GM18868 (cell line): ENCODE results near the gene TEC.
A peak's percentile ranks its signal among the peaks of the same experiment; 100 is the strongest.

Source experiments
- ATAC-seq: cut with Tn5 transposase; IDR thresholded peaks from one replicate; pipeline ENCODE4 v1.9.1; 2021; ENCODE audit warnings: mild to moderate bottlenecking, moderate library complexity; ENCODE audit not compliant: unreplicated experiment

TEC gene

DNA sequence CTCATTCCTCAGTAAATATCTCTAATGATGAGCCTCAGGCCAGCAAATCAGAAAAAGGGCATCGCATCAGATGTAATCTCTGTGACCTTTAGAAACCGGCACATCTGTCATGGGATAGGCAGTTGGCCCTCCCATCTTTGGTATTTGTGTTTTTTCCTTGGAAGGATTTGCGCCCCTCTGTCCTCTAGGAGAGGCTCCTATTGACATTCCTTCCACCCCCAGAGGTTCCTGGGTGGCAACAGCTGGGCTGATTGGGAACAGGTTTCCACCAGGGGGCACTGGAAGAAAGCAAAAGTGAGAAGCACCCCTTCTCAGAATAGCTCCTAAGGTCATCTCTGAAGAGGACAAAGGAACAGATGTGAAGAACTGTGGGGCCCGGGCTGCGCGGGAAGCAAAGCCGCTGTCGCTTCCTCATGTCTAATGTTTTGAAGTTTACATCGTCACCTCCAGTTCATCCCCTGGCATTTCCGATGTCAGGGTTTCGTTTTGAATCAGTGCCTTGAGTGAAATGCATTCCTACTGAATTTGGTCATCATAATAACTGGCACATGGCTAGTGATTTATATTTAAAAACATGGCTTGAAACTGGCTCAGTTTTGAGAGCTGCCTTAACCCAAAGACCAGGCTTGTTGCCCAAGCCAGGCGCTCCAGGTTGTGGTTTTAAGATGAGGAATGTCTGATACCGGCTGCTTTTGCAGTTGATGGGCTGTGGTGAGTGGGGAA is 141.8 kb downstream of the TEC start:
- ATAC-seq, result peak; percentile 92

DNA sequence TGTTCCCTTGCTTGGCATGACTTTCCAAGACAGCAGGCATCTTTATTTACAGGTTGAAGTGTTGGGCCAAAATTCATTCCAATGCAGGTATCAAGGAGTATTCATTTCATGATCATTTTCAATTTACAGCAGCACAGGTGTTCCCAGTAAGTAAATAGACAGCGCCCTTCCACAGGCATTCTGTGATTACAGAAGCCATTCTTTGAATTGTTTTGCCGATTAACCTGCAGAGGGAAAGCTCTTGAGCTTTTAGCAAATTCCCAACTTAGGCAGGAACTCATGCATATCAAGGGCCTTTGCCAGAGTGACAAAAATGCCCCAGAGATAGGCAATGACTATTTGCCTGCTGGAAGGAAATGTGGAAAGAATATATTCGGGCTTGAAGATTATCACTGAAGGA is 142.4 kb downstream of the TEC start:
- ATAC-seq, result no peak

DNA sequence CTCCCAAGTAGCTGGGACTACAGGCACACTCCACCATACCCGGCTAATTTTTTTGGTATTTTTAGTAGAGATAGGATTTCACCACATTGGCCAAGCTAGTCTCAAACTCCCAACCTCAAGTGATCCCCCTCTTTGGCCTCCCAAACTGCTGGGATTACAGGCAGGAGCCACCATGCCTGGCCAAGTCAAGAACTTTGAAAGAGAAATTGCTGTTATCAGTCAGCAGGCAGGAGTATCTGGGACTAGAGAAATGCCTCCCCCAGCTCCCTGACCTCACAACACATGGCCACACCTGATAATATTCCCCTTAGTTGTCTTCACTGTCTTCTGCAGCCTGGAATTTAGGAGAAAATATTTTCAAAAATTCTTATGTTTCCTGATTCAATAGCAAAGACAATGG is 143.0 kb downstream of the TEC start:
- ATAC-seq, result no peak

DNA sequence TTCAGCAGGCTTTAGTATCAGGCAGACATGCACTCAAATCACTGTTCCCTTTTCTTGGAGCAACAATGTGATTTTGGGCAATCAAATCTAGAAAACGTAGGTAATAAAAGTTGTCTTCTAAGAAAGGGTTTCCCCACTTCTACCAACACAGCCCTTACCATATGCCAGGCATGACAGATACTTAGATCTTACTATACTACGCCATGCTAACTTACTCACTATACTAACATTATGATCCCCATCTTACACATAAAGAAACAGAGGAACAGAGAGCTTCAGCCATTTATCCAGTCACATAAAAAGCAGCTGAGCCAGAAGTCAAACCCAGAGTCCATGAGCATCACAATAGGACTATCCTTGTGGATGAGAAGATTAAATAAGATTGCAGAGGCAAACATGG is 144.8 kb downstream of the TEC start:
- ATAC-seq, result no peak

DNA sequence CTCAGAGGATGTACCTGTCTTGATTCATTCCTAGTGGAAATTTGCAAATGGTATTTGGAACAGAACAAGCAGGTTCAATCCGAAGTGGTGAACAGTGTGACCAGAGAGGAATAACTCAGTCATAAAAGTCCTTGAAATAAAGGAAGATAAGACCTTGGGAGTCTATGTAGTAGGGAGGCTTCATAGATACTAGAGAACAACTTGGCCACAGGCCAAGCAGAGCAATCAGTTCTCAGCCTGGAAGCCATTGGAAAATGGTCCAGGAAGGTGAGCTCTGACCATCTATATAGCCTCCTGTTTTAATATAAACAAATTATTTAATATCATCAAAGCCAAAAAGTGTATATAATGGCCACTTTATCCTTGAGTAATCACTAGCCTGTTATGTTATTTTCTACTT is 146.9 kb downstream of the TEC start:
- ATAC-seq, result no peak

DNA sequence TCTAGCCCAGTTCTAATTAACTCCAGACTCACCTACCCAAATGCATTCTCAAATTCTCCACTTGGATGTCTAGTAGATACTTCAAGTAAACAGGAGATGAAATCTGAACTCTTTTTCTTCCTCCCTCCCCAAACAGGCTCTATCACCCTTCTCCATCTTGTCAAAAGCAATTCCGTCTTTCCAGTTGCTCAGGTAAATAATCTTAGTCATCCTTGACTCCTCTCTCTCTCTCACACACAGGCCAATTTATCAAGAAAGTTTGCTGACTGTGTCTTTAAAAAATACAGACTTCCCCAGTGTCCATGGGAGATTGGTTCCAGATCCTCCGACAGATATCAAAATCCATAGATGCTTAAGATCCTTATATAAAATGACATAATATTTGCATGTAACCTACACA is 148.5 kb downstream of the TEC start:
- ATAC-seq, result no peak

DNA sequence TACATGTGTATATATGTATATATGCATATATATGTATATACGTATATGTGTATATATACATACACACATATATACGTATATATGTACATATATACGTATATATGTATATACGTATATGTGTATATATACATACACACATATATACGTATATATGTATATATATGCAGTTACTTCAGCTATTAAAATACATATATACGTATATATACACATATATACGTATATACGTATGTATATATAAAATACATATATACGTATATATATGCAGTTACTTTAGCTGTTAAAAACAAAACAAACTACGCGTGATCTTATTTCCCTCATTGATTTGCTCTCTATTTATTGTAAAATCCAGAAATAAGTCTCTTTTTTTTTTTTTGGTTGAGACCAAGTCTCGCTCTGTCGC is 149.5 kb downstream of the TEC start:
- ATAC-seq, result no peak

DNA sequence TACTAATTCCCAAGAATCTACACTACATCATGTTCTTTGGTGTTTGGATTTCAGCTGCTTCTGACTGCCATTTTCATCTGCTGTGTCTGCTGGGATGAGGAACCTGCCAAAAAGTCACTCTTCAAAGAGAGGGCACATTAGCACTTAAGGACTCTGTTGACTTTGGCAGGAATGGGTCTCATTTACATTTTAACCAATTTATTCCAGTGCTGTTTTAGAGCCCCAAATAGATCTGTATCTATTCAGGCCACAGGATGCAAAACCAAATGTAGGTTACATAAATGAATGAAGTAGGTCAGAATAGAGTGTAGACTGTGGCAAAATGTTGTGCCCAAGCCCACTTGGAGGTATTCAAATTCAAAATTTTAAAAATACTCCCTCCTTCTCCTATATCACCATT is 150.0 kb downstream of the TEC start:
- no peak for ATAC-seq

DNA sequence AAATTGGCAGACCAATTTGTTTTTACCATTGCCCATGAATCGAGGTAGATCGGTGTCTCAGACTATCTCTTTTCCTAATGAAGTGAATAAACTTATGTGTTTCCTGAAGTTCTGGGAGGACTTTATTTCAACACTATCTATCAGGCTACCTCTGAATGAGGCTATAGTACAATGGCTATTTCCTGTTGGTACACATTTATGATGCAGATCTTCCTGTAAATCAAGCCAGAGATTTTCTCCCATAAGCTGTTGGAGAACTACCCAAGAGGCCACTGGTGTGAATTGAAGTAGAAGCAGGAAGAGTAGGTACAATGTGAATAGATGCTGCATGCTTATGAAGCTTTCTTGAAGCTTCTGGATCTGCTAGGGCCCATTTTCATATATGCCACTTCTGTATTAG is 151.6 kb downstream of the TEC start:
- ATAC-seq, result no peak

DNA sequence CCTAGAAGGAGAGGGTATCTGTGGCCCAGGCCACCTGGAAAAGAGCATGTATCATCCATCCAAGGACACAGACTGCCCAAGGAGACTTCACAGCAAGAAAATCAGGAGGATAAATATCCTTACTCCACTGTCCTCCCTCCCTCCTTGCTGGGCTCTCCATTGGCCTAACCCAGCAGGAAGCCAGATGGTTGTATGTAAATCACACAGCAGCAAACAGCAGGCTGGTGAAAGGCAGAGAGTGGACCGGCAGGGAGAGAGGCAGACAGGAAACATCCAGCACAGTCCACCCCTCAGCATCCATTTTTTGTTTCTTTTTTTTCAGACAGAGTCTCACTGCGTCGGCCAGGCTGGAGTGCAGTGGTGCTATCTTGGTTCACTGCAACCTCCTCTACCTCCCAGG is 153.1 kb downstream of the TEC start:
- ATAC-seq, result no peak

DNA sequence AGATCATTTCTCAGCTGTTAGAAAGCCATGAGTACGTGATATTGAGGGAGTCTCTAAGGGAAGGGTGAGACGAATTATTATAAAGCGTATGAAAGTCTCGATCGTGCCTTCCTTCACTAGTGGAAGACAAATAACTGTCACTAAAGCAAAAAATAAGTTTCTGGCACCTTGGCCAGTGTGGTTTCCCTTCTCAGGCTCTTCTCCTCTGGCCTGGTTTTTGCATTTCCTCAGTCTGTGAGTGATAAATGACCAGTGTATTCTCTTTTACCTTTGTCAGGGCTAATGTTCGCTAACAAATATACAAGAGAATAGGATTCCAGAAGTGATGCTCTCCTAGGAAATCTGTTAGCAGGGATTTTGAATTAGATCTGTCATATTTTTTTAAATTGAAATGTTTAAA is 155.2 kb downstream of the TEC start:
- no peak for ATAC-seq

DNA sequence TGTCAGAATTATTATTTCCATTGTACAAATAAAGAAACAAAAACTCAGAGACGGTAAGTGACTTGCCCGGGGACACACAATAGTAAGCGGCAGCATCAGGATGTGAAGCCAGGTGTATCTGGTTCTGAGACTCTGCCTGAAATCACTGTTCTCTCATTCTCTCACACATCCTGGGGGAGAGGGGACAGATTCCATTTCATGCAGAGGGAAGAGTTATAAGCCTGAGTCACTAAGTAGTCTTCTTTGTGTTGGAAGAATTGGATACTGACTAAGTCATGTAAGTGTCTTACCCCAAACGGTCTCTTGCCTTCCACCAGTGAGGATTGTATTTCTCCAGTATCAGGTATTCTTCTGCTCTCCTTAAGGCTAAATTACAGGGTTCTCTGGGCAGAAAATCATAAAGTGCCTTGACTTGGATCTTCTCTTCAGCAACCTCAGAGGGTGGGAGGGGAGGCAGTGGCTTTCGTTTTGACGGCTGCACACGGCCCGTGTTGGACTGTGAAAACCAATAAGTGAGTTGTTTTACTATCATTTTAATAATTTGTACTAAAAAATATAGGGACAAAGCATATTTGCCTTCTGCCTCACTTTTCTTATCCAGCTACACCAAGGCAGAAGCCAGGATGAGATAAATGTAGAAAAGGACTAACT is 157.5 kb downstream of the TEC start:
- ATAC-seq, result no peak

DNA sequence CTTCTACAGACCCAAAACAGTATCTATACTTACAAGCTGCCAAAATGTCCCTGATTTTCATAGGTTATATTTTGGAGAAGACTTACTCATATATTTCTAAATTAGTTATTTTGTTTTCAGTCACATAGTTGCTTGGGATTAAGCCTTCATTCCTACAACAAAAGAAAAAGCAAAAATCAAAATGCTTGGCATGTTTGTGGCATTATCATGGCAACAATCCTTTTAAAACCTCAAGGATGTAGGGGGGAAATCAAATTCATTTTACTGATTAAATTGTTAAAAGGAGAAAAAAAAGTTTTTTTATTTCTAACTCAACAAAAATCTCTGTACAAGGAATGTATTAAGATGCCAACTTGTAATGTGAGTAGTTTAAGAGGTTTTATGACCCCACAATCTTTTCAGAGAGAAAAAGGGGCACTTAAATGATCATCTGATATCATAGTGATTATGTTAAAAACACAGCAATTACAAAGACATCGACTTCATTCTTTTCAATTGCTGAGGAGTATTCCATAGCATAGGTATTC is 159.1 kb downstream of the TEC start:
- no peak for ATAC-seq

DNA sequence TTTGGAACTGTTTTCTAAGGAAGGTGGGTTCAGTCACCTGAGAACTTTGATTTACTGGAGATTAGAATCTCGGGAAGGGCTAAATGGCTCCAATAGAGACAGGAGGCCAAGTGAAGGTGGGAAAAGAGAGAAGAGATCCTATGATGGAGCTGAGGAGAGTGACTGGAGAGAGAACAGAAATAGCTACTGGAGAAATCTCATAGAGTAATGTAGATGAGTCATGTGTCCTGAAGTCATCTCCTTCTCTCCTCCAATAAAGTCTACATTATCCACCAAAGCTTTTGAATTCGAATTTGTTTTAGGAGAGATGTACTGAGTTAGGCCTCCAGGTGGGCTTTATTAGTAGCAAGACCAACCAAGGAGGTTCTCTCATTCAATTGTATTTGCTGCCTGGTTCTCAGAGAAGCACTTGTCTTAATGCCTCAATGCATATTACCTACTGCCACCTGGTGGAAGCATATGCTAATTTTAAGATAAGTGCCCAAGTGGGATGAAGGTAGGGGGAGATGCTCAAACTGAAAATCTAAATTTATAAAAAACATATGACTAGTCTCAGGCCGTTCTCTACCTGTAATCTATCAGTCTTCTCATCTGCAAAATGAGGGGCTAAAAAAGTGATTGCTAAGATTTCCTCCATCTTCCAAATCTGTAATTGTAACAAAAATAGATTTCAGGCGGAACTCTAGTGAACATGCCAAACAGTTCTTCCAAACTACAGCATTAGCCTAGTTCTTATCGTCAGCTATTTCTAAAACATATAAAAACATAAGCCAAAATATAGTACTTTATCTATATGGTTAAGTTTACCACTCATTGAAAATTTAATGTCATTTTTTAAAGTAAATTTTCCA is 160.0 kb downstream of the TEC start:
- peak; percentile 88 for ATAC-seq

DNA sequence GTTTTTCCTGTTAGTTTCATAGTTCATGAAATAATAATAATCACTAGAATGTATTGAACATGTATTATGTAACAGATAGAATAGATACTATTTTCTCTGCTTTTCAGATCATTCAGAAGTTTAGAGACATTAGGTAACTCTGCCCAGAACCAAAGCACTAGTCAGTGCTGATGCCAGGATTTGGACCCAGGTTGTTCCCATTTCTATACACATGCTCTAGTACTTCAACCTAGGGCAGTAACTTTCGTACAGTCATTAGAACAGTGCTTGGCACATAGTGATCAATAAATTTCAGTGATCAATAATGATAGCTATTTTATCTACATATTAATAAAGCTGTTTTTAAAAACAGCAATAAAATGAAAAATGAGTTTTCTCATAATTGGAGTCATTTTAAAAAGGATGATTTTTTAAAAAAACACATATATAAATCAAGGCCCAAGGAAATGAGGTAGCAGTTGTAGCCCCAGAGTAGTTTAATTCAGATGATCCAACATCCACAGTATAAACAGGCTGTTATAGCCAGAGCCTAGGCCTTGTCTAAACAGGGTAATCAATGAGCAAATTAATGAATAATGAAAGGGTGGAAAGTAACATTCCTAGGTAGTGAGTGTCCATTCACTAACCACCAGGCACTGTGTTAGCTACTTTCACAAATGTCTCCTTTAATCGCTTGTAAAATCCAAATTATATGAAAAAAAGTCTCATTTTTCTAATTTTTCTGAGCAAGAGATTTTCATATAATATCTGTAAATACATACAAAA is 161.1 kb downstream of the TEC start:
- ATAC-seq, result no peak

DNA sequence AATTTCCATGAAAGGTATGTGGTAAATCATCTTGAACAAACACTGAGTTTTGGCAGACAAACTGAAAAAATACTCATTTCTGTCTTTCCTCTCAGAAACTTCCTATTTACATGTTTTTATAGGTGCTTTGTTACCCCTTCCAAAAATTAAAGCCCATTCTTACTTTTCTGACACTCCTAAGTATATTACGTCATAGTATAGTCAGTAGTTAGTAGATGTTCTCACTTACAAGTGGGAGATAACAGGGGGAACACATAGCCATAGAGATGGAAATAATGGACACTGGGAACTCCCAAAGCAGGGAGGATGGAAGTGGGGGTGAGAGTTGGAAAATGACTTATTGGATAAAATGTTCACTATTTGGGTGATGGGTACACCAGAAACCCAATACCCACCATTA is 164.4 kb downstream of the TEC start:
- ATAC-seq, result no peak

DNA sequence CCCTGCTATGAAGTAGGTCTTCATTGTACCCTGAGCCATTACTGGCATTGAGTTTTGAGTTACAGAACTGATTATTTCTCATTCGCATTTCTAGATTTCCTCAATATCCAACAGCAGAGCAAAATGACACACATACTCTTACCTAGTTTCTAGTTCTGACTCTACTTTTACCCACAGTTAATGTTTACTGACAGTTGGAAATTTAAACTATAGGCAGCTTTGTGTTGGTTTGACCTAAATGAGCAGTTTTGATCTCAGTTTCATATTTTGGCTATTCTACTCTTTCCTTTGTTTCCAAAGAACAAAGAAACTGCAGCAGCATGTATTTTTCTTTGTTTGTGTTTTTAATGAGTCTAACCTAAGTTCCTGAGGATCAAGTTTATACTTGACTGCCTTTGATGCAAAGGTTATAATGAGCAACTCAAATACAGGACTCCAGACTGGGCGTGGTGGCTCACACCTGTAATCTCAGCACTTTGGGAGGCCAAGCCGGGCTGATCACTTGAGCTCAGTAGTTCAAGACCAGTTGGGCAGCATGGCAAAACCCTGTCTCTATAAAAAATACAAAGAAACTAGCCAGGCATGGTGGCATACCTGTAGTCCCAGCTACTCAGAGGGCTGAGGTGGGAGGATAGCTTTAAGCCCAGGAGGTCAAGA is 166.0 kb downstream of the TEC start:
- peak; percentile 60 for ATAC-seq

DNA sequence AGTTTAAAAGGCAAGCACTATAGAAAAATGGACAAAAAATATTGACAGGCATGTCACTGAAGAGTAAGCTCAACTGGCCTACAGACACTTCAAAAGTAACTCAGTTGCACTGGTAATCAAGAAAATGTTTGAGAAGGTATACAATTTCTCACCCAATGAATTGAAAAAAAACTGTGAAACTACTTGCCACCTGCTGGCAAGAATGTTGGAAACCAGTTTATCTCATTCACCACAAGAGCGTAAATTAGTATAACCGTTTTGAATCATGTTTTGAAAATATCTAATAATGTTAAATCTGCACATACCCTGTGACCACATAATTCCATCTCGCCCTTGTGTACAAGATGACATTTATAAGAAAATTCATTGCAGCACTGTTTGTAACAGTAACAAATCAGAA is 167.3 kb downstream of the TEC start:
- no peak for ATAC-seq

DNA sequence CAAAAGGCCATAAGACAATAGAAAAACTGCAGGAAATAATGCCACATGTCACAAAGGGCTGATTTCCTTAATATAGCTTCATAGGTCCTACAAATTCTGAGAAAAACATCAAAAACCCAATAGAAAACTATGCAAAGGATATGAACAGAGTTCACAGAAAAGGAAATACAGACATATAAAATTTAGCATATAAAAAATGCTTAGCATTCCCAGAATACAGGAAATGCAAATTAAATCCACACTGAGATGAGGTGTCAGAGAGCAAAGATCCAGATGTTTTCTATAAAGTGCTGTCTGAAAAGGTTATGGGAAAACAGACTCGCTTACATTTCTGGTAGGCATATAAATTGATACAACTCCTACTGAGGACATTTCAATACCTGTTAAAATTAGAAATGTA is 169.4 kb downstream of the TEC start:
- no peak for ATAC-seq

DNA sequence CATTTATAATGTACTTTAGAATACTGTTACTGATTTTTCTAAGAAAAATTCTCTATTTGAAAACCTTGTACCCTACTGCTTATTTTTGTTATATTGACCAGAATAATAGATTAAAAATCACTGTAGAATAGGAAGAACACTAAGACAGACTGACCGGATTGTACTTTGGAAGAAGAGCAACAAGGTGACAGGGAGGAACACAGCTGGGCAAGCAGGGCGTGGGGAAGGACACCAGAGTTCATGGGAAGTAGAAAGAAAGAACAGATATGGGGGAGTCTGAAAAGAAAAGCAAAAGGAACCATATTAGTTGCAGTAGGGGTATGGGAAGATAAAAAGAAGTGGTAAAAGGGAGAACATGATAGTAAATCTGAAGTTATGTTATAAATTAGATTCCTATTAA is 174.2 kb downstream of the TEC start:
- no peak for ATAC-seq
